ENCODE results near the gene DHX9. TPM values are rescaled to one million over a fixed set of nuclear protein-coding genes. Genes with fewer than 3 reads are reported as not detected.
A peak's percentile ranks its signal among the peaks of the same experiment; 100 is the strongest.

DHX9 gene
- total RNA-seq, 1 experiment from 2014 or later = 336 TPM

GRCh38 chr1:182890927-182891610 lies 51.9 kb downstream of the DHX9 start:
- Mint-ChIP-seq H3K4me1 (peaks cover 6 to 8% of the 10 kb centered on the region in 2 experiments), H3K27me3 (ENCODE audit: low read depth) (no peaks in the 10 kb centered on the region), H3K4me3 (no peak overlapping the region; a peak in 1 of 5 replicates), H3K9me3 (peaks cover 0 to 9% of the 10 kb centered on the region in 2 experiments; a peak in 4 of 5 replicates), H3K36me3 (ENCODE audit: insufficient read depth in 1 of 3, low read depth in 3 of 3) (peaks cover 10 to 32% (median 22%) of the 10 kb centered on the region in 3 experiments; a peak in 6 of 7 replicates), H3K27ac (0 out of 7 replicates have a peak overlapping the region, but pooled peaks of 1 of the 3 experiments have one; percentile 22)
- no peak overlapping the region for H2BK15ac ChIP-seq (ENCODE audit: low read depth, low read length)
- no peak overlapping the region for H3K4ac ChIP-seq (ENCODE audit: low read depth, low read length)
- no peak overlapping the region for H2BK120ac ChIP-seq (ENCODE audit: low read depth, low read length, poor library complexity, severe bottlenecking)
- H2BK5ac ChIP-seq (ENCODE audit: insufficient read length, low read length) = no peak overlapping the region
- H3K9me3 ChIP-seq (ENCODE audit: control insufficient read depth, low read depth, low read length) = no peaks in the 10 kb centered on the region
- H3K27ac ChIP-seq (ENCODE audit: insufficient read length, low read depth, low read length) = no peak overlapping the region
- no peak overlapping the region for H4K8ac ChIP-seq (replicated peaks; ENCODE audit: insufficient read length, low read depth, low read length)
- no peak overlapping the region for H2BK20ac ChIP-seq (ENCODE audit: low read depth, low read length, poor library complexity, severe bottlenecking)
- H3T11ph ChIP-seq (ENCODE audit: low read length) = no peak overlapping the region
- H3K18ac ChIP-seq (ENCODE audit: insufficient read length, low read depth, low read length) = no peak overlapping the region
- no peak for TF ChIP-seq CTCF (conservative IDR thresholded peaks at IDR 0.05)
- H2BK12ac ChIP-seq (ENCODE audit: insufficient read length, low read depth, low read length) = no peak overlapping the region
- H3K4me2 ChIP-seq (ENCODE audit: insufficient read depth, insufficient read length, low read length) = no peak overlapping the region
- no peak overlapping the region for H4K91ac ChIP-seq (ENCODE audit: insufficient read length, low read depth, low read length)
- no peak overlapping the region for H3K14ac ChIP-seq (ENCODE audit: insufficient read depth, low read length)
- H2AFZ ChIP-seq (ENCODE audit: low read length) = no peak overlapping the region
- WGBS (ENCODE audit: extremely low coverage, insufficient read length, low lambda C conversion rate) = no CpG with 5 or more reads among the region's 9 CpGs
- H4K5ac ChIP-seq (ENCODE audit: insufficient read length, low read depth, low read length) = no peak overlapping the region
- no peak for DNase-seq
- no peaks in the 10 kb centered on the region for H3K79me1 ChIP-seq (ENCODE audit: insufficient read depth, low read depth, low read length, poor library complexity, severe bottlenecking)
- no peaks in the 10 kb centered on the region for H3K79me2 ChIP-seq (ENCODE audit: insufficient read depth, low read length)
- H3K27me3 ChIP-seq (ENCODE audit: insufficient read depth, low read length) = no peaks in the 10 kb centered on the region
- no peak overlapping the region for H3K9ac ChIP-seq (ENCODE audit: extremely low read depth, insufficient read length, low read length)
- H2AK5ac ChIP-seq (ENCODE audit: insufficient read length, low read length) = no peak overlapping the region
- no peak overlapping the region for H3K23ac ChIP-seq (ENCODE audit: insufficient read length, low read depth, low read length)
- no peaks in the 10 kb centered on the region for H3K23me2 ChIP-seq (ENCODE audit: insufficient read length, low read depth, low read length, poor library complexity, severe bottlenecking)
- H3K56ac ChIP-seq (ENCODE audit: insufficient read length, low read depth, low read length) = no peak overlapping the region
- peaks cover 4% of the 10 kb centered on the region; the same call in 1 of the 2 replicates for H3K4me1 ChIP-seq (ENCODE audit: insufficient read depth, low read length)
- no peaks in the 10 kb centered on the region for H4K20me1 ChIP-seq (ENCODE audit: control insufficient read depth, insufficient read depth, insufficient read length)
